CD1c-positive myeloid dendritic cell (primary cell): ENCODE measurements around the gene BRSK1.

Experiments
- DNase-seq: peaks from one replicate; pipeline ENCODE4 v3.0.0-alpha.2; 2016; ENCODE audit errors: extremely low spot score

The BRSK1 gene

DNA sequence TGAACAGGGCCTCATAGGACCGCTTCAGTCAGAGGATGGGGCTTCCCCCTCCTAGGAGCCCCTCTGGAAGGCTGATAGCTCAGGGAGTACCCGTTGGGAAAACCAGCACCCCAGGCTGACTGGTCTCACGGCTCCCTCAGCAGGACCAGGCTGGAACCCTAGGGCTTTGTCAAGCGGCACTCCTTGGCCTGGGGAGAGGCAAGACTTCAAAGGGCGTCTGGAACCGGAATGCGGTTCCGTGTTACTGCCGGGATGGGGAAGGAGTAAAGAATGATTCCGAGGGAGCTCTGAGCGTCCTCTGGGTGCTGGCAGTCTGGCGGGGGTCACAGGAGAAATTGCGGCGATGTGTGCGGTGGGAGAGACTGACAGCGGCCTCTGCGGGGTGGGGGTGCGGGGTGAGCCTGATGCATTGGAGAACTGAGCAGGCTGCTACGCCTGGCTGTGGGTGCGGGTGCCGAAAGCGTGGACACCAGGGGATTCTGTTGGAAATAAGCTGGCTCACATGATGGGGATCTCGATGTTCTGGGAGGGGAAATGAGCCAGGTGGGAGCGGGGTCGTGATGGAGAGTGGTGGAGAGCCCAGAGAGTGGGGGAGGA, 68.8 kb downstream of the BRSK1 start:
- no peak for DNase-seq

DNA sequence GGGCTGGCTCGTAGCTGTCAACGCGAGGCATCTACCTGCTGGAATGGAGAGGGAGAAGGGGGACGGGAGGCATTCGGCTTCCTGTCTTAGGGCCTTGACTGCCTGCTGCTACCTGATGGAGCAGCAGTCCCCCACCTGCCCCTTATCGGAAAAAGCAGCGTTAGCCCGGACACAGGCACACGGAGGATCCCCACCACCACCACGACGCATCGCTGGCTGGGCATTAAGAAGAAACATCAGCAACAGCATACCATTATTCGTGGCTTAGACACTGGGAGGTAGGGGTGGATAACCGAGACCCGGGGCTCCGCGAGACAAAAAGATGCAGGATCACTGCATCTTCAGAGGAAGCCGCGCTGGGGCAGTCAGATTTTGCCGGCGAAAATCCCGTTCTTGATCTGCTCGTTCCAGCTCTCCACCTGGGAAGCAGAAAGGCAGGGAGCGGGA, 69.6 kb downstream of the BRSK1 start:
- DNase-seq, result no peak

DNA sequence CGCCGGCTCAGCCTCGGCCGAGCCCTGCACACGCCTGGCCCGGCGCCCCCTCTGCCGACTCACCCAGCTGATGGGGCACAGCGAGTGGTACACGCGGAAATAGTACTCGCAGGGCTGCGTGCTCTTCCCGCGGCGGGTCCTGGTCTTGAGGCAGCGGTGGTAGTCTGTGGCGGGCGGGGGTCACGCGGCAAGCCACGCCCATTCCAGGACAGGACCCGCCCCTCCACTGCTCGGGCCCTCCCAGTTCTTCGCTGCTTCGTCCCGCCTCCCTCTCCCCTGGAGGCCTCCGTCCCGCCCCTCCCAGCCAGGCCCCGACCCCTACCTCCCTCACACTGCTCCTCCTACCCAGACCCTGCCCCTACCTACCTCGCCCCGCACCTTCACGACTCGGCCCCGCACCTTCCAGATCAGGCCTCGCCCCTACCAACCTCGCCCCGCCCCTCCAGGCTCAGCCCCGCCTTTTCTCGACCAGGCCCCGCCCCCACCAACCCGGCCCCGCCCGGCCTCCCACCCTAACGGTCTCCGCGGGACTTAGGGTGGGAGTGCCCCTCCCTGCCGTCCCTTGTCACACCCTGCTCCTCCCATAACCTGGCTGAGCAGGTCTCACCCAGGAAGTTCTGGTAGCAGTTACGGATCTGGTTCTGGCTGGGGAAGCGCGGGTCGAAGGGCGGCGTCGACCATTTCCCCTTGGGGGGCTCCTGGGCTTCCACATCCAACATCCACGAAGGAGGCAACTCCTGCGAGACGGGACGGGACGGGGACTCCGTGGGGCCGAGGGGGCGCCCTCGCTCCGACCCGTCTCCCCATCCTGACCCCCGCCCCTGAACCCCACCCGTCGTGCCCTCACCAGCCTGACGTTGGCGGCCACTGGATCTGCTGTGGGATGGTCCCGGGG, 70.3 kb downstream of the BRSK1 start:
- peak; percentile 76 for DNase-seq

DNA sequence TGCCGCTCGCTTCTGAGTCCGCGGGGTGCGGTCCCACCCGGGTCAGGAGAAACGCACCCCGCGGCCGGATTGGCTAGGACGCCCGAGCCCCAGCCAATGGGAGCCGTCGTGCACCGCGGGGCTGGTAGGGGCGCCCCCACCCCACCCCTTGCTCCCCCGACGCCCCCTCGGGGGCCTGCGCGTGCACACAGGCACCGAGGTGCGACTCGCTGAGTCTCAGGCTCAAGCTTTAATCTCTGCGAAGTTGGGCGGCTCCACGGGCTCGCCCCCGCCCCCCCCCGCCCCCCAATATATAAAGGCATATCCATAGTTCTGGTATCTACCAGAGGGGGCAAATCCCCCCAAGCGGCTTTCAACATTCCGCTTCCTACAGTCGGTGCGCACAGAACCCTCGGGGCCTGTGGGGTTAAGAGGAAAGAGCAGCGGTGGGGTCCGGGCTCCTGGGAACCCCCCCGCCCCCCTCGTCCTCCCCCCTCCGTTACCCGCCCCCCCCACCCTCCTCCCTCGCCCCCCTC, 71.0 kb downstream of the BRSK1 start, which contains the start of gene COX6B2:
TSS of gene COX6B2 (minus strand) at position 22 of the 515 bp plus-strand sequence. CDS start 198 bp downstream, outside the sequence.
- DNase-seq, result no peak

DNA sequence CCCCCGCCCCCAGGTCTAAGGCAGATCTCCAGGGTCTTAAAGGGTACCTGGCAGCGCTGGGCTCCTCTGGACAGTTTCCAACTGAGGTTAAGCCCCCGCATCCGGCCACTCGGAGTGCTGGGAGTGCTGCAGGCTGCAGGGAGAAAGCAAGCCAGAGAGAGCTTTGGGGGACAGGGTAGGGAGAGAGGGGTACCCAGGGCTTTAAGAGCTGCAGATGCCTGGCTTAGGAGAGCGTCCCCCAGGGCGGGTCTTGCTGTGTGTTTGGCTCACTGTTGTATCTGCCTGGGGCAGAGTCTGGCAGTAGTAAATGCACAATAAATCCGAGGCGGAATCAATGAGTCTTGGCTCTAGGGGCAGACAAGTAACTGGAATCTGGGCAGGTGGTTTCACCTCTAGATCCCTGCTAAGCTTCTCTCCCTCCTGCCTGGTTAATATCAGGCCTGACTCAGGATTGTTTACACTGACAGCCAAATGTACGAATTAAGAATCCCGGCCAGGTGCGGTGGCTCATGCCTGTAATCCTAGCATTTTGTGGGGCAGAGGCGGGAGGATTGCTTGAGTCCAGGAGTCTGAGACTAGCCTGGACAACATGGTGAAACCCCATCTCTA, 71.5 kb downstream of the BRSK1 start:
- DNase-seq, result no peak

DNA sequence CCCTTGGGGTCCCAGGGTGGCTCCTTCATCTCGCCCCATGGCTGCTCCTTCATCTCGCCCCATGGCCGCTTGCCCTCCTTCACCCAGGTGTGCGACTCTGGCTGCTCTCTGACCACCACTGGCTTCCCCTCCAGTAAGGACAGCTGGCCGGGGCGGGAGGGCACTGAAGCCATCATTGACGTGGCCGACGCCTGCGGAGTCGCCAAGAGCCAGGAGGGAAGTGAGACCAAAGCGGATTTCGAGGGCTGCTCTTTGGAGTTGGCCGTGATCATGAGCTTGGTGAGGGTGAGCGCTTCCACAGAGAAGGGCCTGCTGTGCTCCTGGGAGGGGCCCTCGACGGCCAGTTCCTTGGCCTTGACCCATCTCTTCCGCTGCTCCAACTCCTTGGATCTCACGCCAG, 74.7 kb downstream of the BRSK1 start:
- no peak for DNase-seq

DNA sequence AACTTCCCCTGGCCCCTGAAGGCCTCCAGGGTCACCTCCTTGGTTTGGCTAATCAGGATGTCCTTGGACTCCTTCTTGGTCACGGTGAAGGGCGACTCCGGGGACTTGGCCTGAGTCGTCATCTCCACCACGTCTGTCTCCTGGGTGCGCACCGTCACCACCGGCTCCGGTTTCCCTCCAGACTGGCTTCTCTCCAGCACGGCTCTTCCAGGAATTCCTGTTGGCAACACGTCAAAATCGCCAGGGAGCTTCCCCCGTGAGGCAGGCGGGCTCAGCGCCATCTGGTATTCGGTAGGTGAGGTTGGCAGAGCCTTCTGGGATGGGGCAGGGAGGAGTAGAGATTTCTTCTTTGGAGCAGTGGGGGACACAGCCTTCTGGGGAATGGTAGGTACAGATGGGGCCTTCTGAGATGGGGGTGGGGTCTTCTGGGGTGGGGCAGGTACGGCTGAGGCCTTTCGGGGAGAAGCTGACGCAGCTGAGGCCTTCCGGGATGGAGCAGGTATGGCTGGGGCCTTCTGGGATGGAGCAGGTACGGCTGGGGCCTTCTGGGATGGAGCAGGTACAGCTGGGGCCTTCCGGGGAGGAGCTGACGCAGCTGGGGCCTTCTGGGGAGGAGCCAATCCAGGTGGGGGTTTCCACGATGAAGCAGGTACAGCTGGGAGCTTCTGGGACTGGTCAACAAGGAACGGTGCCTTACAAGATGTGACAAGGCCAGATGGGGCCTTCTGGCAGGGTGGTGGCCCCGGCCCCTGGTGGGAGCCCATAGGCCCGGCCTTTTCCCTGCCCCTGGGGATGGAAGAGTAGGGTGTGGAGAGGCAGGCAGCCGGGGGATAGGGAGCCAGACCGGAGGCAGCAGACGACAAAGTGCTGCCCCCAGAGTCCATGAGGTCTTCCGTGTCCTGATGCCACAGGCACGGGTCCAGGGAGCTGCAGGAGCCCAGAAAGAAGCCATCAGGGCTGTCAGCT, 75.4 kb downstream of the BRSK1 start:
- no peak for DNase-seq

DNA sequence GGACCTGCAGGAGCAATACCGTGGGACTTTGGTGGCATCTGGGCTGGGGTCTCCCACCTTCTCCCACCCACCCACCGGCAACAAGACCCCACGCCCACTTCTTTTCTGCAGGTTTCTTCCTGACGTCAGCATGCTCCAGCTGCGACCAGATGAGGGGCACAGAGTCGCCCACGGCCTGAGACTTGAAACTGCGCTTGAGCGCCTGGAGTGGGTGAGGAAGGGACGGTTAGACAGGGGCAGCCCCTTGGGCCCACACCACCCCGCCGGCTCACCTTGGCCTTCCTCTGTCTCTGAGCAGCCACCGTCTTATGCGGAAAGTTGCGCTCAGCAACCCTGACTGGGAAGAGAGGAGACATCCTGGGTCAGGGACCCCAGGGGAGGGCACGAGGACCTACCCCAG, 77.1 kb downstream of the BRSK1 start:
- DNase-seq, result no peak
